GM18867 (cell line): Measurements from ENCODE around the gene ANXA10.
A peak's percentile ranks its signal among the peaks of the same experiment; 100 is the strongest.
"Not testable (repeated sequence)": the region's sequence is repeated elsewhere in the genome, so short reads cannot be mapped to it uniquely, and the experiment has no call there.

ENCODE experiments used
- ATAC-seq: cut with Tn5 transposase; IDR thresholded peaks from one replicate; pipeline ENCODE4 v1.9.1; 2021; ENCODE audit warnings: mild to moderate bottlenecking, moderate library complexity; ENCODE audit not compliant: unreplicated experiment

The ANXA10 gene, protein sequence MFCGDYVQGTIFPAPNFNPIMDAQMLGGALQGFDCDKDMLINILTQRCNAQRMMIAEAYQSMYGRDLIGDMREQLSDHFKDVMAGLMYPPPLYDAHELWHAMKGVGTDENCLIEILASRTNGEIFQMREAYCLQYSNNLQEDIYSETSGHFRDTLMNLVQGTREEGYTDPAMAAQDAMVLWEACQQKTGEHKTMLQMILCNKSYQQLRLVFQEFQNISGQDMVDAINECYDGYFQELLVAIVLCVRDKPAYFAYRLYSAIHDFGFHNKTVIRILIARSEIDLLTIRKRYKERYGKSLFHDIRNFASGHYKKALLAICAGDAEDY

DNA sequence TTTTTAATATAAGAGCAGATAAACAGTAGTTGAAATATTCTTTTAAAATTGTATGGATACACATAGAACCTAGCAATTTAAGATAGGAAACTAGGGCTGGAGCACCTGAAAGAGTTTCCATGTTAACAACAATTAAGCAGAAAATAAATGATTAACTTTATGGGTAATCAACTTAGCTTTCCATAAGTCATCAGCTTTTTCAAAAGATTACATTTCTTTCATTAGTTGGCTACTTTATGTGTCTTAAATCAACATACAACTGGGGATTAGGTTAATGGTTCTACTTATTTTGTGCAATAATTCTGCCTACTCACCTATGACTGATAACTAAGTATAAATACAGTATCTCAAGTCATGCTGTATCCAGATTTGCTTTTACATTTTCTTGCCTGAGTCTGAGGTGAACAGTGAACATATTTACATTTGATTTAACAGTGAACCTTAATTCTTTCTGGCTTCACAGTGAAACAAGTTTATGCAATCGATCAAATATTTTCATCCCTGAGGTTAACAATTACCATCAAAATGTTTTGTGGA is at the start of gene ANXA10:
Gene ANXA10, plus strand, starts transcription at position 362 of the 537 bp plus-strand sequence. Its CDS starts 164 bp downstream, at position 526.
- ATAC-seq = no peak

DNA sequence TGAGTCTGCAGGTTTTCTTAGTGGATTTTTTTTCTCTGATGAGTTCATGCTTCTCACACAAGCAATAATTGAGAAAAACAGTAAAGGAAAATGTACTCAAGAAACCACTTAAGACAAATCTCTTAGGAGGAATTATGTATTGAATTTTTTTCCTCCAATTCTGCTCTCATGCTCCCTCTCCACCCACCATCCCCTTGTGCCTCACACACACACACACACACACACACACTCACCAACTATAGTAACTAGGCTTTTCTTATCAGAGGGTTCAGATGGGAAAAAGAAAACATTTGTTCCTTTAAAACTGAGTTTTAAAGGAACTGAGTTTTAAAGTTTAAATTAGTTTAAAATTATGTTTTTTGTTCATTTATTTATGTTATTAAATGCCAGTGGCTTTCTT is 47.0 kb upstream of the ANXA10 start:
- ATAC-seq = no peak

DNA sequence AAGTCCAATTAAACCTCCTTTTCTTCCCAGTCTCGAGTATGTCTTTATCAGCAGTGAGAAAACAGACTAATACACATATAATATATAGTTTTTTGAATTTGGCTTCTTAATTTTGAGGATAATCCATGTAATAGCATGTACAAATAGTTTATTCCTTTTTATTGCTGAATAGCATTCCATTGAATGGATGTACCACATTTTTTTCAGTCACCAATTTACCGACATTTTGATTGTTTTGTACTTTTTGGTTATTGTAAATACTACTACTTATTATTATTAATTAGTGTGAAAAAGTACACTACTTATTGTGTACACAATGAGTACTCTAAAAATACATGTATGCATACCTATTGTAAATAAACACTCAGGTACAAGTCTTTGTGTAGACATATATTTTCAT is 42.3 kb upstream of the ANXA10 start:
- no peak for ATAC-seq

DNA sequence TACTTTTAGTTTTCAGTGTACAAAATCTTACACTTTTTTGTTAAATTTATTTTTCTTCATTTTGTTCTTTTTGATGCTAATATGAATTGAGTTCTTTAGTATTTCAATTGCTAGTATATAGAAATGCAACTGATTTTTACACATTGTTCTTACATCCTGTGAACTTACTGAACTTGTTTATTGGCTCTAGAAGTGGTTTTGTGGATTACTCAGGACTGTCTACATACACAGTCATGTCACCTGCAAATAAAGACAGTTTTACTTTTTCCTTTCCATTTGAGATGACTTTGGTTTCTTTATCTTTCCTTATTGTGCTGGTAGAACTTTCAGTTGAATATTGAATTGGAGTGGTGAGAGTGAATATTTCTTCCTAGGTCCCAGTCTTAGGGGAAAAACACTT is 40.8 kb upstream of the ANXA10 start:
- ATAC-seq = no peak

DNA sequence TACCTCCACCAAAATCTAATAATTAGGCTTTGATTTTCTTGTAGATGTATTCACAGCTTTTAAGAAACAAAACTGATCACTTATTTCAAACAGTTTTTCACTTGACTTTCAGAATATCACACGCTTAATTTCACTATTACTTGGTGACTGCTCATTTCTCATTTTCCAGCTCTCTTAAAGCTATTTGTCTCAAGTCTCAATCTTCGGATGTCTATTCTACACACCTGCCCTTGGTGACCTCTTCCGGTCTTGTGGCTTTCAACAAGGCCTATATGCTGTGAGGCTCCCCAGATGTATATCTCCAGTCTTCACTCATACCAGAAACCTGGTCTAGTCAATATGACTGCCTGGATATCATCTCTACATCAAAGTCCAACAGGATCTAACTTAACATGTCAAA is 34.9 kb upstream of the ANXA10 start:
- peak; percentile 100 for ATAC-seq

DNA sequence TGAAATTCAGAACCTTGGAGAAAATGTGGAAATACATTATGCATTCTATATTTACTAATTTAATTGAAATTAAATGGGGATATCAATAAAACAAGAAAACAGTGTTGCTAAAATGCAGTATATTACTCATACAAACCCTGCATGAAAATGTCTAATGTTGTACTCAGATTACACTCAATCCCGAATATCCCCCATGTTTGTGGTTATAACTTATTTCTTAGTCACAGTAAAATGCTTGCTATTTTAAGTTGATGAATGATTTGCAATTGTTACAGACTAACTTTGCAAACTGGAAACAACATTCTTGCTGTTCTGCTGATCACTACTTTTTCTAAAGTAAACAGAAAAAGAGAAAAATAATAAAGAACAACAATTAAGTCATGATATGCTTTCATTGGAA is 33.1 kb upstream of the ANXA10 start:
- ATAC-seq = no peak

DNA sequence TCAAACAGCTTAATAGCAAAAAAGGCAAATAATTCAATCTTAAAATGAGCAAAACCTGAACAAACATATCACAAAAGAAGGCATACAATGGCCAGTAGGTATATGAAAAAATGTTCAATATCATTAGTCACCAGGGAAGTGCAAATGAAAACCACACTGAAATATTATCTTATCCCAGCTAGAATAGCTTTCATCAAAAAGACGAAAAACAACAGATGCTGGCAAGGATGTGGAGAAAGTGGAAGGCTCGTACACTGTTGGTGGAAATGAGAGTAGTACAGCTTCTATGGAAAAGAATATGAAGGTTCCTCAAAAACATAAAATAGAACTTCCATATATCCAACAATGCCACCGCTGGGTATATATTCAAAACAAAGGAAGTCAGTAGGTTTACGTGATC is 29.3 kb upstream of the ANXA10 start:
- ATAC-seq = no peak

DNA sequence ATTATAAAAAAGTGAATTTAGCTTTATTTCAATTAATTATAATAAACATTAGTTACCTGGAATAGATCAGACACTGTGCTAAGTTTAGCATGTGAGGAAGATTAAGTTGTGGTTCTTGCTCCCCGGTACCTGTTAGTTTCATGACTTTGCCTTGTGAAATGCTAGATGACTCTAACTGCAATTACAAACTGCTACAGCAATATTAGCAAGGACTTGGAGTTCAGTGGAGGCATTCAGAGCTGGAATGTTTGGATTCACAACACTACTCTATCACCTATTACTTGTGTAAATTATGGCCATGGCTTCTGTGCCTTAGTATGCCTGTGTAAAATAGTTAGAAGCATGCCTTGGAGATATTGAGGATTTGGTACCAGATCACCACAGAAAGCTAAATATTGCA is 21.4 kb upstream of the ANXA10 start:
- ATAC-seq = peak; percentile 60

DNA sequence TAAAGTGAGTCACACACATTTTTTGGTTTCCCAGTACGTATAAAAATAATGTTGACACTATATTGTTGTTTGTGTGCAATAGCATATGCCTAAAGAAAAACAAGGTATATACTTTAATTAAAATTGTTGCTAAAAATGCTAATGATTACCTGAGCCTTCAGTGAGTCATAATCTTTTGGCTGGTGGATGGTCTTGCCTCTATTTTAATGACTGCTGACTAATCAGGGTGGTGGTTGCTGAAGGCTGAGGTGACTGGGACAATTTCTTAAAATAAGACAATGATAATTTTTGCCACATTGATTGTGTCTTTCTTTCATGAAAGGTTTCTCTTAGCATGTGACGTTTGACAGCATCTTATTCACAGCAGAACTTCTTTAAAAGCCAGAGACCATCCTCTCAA is 21.0 kb upstream of the ANXA10 start:
- ATAC-seq = peak; percentile 36

DNA sequence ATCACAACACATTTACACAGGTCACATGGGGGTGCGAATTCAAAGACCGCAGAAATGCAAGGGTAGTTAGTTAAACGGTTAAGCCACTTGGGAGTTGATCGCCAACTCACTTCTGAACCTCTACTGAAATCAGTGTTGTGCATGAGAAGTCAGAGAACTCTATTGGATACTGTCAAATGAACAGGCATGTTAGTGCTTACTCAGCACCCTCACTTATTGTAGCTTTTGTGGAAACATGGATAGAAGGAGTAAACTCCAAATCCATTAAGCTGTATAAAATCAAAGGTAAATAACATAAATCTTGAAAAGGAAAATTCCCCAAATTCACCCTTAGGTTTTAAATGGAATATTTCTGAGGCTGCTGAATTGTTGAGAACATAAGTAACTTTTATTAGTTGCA is 17.5 kb upstream of the ANXA10 start:
- ATAC-seq = no peak

DNA sequence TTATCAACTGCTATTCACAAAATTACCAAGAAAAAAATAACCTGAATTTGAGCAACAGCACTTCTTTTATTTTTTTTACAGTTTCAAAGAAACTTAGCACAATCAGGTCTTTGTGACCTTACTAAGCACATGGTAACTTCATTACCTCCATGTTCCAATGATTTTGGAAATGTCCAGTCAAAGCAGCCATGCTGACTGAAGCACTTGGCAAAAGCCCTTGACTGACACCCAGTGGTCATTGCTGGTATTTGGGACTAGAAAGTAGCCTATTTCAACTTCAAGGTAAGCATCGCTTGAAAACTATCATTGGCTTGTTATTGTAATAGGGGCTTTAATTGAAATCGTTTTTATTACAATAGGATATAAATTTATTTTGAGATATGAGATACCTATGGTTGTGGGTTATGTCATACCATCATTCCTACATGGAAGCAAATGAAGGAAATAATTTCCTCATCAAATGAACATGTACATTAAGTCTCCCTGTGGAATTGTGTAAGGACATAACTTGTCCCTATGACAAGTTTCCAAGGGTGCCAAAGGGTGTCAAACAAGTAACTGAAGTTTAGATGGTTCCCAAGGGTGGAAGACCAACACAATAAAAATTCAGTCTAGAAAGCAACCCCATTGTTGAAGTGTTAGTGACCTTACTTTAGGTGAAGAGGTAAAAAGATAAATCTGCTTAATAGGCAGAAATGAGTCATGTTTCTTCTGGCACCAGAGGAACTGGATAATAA is 15.2 kb upstream of the ANXA10 start:
- peak; percentile 87 for ATAC-seq

DNA sequence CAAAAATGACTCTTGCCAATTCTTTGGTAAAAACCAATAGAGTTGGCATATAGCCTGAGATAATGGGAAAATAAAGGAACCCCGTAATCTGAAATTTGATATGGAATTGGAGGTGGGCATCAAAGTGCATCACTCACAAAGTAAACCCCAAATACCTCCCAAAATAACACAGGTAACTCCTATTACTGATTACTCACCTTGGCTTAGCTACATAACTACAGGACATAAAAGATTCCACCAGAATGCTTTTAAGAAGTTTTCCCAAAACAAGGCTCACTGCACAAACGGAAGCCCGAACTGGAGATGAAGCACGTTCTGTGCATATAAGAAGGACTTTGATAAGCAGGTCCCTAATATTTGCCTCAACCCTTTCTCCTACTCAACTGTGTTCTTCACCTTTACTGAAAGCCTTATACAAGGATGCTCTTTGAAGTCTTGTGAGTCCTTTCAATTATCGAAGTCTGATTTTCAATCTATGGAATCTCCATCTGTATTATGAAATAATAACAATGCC is 14.6 kb upstream of the ANXA10 start:
- no peak for ATAC-seq

DNA sequence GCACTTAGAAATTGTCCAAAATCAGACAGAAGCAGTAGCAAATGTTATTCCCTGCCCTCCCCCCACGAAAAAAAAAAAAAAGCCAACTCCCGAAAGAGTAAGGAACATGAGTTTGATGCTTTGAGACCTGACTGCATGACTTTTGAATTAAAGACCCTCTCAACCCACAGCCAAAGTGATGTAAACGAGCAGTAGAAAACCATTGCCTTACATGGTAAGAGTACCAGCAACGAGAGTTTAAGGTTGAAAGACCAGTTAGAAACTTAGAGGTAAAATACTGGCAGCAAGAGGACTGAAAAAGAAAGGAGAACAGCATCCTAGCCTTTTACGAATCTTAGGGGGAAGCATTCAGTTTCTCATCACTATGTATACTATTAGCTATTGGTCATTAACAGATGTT is 10.0 kb upstream of the ANXA10 start:
- no peak for ATAC-seq

DNA sequence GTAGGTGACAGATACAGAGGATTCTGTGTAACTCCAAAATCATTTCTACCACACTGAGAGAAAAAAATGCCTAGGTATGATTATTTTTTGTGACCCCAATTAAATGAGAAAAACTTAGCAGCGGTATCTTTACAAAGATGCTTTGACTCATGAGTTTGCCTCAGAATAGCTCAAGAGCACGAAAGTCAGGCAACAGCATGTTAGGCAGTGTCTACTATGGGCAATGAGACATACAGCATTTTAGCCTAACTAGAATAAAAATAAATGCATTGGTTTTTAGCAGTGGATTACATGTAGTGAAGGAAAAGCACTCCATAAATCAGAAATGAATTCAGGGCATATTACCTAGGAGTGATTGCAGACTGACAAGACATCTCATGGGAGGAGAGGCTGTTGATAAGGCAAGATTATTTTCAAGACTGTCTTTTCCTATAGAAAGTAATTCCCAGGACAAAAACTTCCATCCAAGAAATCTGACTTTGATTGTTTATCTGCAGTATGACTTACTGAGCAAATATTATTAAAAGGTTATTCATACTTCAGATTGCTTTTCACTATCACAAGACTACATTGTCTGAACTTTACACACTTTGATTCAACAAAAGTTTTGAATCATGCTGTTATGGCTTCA is 3.6 kb downstream of the ANXA10 start:
- ATAC-seq = no peak

DNA sequence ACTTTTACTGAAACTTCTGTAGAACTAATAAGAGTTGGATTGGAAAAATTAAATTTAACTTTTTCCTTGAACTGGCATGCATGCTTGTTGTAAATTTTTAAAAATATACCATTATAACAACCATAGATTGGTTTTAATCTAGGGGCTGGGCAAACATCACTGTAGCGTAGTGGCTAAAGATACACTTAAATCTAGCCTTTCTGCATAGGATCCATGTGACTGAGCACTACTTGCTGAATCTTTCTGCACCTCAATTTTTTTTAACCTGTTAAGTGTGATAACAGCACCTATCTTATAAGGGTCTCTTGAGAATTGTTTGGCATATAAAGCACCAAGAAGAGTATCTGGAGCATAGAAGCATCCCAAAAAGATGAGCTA is 4.1 kb downstream of the ANXA10 start:
- ATAC-seq = no peak

DNA sequence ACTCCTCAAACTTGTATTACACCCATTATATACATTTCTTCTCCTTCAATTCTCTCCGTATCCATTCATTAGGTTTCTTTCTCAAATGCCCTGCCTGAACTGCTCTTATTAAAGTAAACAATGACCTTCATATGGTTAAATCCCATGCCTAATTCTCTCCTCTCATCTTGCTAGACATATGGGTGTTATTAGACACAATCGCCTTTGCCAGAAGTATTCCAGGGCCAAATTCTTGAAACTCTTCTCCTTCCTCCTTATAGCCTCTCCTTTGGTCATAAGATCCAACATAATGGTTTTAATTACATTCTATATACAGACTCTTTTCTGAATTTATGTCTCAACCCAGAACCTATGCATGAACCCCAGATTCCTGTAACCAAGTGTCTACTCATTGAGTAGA is 4.8 kb downstream of the ANXA10 start:
- no peak for ATAC-seq

DNA sequence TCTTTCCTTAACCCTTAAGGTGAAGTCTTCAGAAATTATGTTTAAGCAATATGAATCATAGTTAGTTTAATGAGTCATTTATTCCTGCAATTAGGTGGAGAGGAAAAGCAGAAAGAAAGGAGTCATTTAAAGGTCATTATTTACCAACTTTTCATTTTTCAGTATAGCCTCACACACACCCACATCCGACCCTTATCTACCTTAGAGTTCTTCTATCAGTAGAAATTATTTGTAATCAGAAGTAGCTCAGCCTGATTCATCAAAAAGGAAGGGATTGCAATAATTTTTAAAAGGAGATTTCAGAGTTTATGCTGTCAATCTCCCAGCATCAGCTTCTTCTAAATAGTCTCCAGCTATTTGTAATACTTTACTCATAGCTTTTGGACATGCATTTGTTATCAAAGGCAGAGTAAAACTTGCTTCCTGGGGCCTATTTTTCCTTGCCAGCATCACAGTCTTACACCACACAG is 5.9 kb downstream of the ANXA10 start:
- no peak for ATAC-seq

DNA sequence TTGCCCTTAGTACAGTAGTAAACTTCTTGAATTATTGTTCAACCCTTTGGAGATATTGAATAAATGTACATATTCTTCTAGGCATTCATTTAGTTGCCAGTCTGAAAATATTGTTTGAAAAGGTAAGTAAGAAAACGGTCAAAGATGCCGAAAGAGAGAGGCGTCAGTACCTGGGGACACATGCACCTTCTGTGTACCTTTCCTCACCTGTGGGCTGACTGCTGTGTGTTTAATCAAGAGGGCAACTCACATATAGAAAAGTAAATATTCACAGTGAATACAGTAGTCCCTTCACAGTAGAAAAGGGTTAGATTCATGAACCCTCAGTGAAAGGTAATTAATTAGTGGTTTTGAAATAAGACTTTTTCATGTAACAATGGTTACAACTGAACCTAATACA is 6.9 kb downstream of the ANXA10 start:
- no peak for ATAC-seq

DNA sequence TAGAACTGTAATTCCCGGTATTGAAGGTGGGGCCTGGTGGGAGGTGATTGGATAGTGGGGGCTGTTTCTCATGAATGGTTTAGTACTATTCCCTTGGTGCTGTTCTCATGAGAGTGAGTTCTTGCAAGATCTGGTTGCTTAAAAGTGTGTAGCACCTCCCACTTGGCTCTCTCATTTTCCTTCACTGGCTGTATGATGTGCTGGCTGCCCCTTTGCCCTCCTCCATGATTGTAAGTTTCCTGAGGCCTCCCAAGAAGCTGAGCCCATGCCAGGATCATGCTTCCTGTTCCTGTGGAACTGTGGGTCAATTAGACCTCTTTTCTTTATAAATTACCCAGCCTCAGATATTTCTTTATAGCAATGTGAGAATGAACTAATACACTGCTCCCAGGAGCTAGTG is 8.7 kb downstream of the ANXA10 start:
- no peak for ATAC-seq

DNA sequence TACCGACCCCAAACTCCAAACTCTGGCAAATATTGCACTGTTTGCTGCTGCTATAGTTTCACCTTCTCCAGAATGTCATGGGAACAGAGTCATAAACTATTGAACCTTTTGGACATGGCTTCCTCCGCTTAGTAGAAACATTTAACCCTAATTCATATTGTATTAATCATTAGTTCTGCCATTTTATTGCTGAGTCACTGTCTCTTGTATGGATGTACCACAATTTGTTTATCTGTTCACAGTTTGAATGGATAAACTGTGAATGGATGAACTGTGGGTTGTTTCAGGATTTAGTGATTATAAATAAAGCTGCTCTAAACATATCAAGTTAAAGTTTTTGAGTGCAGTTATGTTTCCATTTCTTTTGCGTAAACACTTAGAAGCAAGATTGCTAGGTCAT is 10.1 kb downstream of the ANXA10 start:
- no peak for ATAC-seq

DNA sequence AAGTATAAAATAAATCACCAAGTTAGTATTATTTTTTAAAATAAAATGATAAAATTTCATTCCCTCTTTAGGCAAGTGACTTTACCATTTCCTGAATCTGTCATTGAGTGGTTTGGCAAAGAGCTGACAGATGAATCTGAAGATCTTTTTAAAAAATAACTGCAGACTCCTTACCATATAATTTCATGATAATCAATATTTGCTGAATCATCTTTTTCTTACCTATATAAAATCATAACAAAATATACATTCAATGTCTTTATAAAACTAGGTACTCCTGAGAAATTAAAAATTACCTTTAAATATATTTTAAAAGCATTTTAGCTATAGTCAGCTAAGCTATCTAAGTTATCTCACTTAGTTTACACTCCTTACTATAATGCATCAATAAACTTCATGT is 17.2 kb downstream of the ANXA10 start:
- ATAC-seq = no peak

DNA sequence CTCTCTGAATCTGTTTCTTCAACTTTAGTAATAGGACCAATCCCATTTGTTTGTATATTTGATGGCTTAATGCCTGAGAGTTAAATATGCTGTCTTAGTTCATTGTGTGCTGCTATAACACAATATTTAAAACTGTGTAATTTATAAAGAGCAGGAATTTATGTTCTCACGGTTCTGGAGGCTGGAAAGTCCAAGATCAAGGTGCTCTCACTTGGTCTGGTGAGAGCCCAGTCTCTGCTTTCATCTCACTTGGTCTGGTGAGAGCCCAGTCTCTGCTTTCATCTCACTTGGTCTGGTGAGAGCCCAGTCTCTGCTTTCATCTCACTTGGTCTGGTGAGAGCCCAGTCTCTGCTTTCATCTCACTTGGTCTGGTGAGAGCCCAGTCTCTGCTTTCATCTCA is 20.7 kb downstream of the ANXA10 start:
- ATAC-seq = not testable (repeated sequence)
